Activated B cell treated with CpG ODN at 0.5 μM for 24 hours (primary cell): Measurements from ENCODE around the gene ECI1. TPM values are rescaled to one million over a fixed set of nuclear protein-coding genes. Genes with fewer than 3 reads are reported as not detected.

Experiments used
- ATAC-seq: fragments of 200-7000 bp; cut with Tn5 transposase; one replicate; pipeline ENCODE4 v1.10.0; 2021; ENCODE audit warnings: low read depth, mild to moderate bottlenecking, moderate library complexity
- CTCF ChIA-PET: fragments of 350-600 bp; sonication (Branson Sonifier 250); formaldehyde crosslinking; loops from one replicate; lab custom pipeline; 2021; ENCODE audit warnings: antibody characterized with exemption; lab: Charles Lee
- POLR2A ChIA-PET: fragments of 350-600 bp; sonication (Branson Sonifier 250); formaldehyde crosslinking; loops from one replicate; lab custom pipeline; 2021; ENCODE audit warnings: antibody characterized with exemption; lab: Charles Lee
- DNase-seq: peaks from one replicate; pipeline ENCODE4 v3.0.0; 2022
- H3K27ac Mint-ChIP-seq: one replicate; pipeline ENCODE4 v1.8.0; 2020; ENCODE audit warnings: mixed read lengths
- H3K27me3 Mint-ChIP-seq: one replicate; pipeline ENCODE4 v1.8.0; 2021; ENCODE audit warnings: mixed read lengths
- H3K36me3 Mint-ChIP-seq: one replicate; pipeline ENCODE4 v1.8.0; 2021; ENCODE audit warnings: low read depth, mixed read lengths
- H3K4me1 Mint-ChIP-seq: one replicate; pipeline ENCODE4 v1.8.0; 2021; ENCODE audit warnings: mixed read lengths
- H3K4me3 Mint-ChIP-seq: one replicate; pipeline ENCODE4 v1.8.0; 2020; ENCODE audit warnings: mild to moderate bottlenecking, mixed read lengths
- H3K9me3 Mint-ChIP-seq: one replicate; pipeline ENCODE4 v1.8.0; 2020; ENCODE audit warnings: mixed read lengths
- intact Hi-C: fragments of 100-400 bp; cut with micrococcal nuclease; formaldehyde crosslinking; loops from one replicate; pipeline ENCODE4 v1.15.1; 2024
- total RNA-seq: library from RNA; stranded (reverse); gene quantifications from 2 replicates; pipeline ENCODE4 v1.2.3, GENCODE V29; 2022
- TF ChIP-seq, protein P1 (sequence below): fragments of 200-600 bp; IDR thresholded peaks from one replicate; pipeline ENCODE4 v1.8.0; 2022; ENCODE audit warnings: antibody characterized with exemption, mild to moderate bottlenecking

The ECI1 gene
- total RNA-seq, 1 donor from 2014 or later: 38.1 TPM

DNA sequence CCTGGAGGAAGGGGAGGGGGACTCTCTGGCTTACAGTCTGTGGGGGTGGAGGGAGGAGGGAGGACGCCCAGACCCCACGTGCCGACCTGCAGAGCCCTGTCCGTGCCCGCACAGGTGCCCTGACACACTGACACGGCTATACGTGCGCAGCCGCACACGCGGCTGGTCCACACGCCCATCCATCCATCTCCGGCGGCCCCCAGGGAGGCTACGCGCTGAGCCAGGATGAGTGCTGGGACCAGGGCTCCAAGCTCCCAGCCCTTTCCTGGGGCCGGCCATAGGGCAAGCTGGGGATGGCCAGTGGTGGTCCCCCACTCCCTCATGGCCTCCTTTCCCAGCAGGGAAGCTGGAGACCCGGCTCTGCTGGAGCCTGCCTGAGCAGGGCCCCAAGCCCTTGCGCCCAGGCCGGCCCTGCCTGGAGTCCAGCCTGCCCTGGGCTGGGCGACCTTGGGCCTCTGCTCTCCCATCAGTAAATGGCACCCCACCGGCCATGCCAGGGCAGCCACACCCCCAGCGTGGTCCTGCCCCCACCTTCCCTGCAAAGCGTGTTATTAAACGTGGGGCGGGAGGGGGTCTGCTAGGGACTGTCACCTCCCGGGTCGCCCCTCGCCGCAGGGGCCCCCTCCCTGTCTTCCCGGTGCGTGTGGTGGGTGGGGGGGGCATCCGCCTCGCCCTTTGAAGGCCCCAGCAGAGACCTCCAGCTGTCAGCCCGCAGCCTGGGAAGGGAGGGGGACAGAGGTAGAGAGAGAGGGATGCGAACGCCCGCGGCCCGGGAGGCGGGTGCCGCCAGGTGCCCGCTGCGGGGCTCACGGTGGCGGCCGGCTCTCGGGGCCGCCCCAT lies 55.8 kb downstream of the ECI1 start:
- Mint-ChIP-seq H3K4me1 (peaks cover 8% of the 10 kb centered on the region), H3K36me3 (no peaks in the 10 kb centered on the region), H3K9me3 (no peaks in the 10 kb centered on the region), H3K27ac (no peak overlapping the region), H3K27me3 (peaks cover 21% of the 10 kb centered on the region), H3K4me3 (peak overlapping the region; percentile 52)
- TF ChIP-seq, protein P1, sequence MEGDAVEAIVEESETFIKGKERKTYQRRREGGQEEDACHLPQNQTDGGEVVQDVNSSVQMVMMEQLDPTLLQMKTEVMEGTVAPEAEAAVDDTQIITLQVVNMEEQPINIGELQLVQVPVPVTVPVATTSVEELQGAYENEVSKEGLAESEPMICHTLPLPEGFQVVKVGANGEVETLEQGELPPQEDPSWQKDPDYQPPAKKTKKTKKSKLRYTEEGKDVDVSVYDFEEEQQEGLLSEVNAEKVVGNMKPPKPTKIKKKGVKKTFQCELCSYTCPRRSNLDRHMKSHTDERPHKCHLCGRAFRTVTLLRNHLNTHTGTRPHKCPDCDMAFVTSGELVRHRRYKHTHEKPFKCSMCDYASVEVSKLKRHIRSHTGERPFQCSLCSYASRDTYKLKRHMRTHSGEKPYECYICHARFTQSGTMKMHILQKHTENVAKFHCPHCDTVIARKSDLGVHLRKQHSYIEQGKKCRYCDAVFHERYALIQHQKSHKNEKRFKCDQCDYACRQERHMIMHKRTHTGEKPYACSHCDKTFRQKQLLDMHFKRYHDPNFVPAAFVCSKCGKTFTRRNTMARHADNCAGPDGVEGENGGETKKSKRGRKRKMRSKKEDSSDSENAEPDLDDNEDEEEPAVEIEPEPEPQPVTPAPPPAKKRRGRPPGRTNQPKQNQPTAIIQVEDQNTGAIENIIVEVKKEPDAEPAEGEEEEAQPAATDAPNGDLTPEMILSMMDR: no peak
- ChIA-PET POLR2A (interaction anchor here (0.9 to 5.3 kb wide), 4 partner anchors 40 to 305 kb away, joined by 4 to 26 read pairs (median 10); partner anchors contain the start of genes ECI1, RPS2 and TRAF7), CTCF (interaction anchor here (0.6 to 2.1 kb wide), 8 partner anchors 9 to 307 kb away, joined by 3 to 34 read pairs (median 3); partner anchors contain the start of gene ECI1)
- ATAC-seq (peak; percentile 11), DNase-seq (no peak)
- intact Hi-C loops: loop anchor here (1.0 kb wide), 4 partner anchors 56 to 306 kb away; partner anchors contain the start of genes ABCA3 and ECI1

DNA sequence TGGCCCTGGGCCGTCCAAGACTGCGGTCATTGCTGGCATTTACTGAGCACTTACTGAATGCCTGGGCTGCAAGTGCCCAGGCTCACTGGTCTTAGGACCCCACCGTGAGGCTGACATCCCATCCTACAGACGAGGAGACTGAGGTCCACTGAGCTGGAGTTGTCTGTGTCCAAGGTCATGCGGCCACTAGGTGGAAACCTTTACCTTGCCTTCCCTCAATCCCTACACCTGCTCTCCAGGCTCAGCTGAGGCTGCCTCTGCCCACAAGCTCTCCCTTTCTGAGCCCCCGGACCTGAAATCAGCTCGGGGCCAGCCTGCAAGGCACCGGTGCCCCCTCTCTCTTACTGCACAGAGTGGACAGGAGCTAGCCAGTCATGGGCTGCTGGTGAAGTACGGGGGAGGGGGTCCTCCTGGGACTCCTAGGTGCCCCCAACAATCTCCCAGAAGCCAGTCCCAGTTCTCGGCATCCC lies 56.5 kb downstream of the ECI1 start:
- intact Hi-C loops: loop anchor here (1.0 kb wide), 4 partner anchors 56 to 306 kb away; partner anchors contain the start of genes ABCA3 and ECI1
- TF ChIP-seq, protein P1: no peak
- ATAC-seq (peak; percentile 76), DNase-seq (no peak)
- H3K27me3 Mint-ChIP-seq: peaks cover 19% of the 10 kb centered on the region
- H3K4me1 Mint-ChIP-seq: peaks cover 8% of the 10 kb centered on the region
- H3K9me3 Mint-ChIP-seq: no peaks in the 10 kb centered on the region
- POLR2A ChIA-PET: interaction anchor here (0.6 to 5.3 kb wide), 6 partner anchors 20 to 306 kb away, joined by 3 to 26 read pairs (median 4); partner anchors contain the start of genes ECI1, RPS2 and TRAF7
- H3K36me3 Mint-ChIP-seq: no peaks in the 10 kb centered on the region
- H3K27ac Mint-ChIP-seq: no peak overlapping the region
- CTCF ChIA-PET: interaction anchor here (0.6 to 2.1 kb wide), 8 partner anchors 20 to 308 kb away, joined by 3 to 34 read pairs (median 3); partner anchors contain the start of genes ECI1 and PGP
- peak overlapping the region; percentile 56 for H3K4me3 Mint-ChIP-seq

GRCh38 chr16:2194166-2194834 lies 57.1 kb downstream of the ECI1 start:
- Mint-ChIP-seq H3K27ac (no peak overlapping the region), H3K4me3 (no peak overlapping the region), H3K9me3 (no peaks in the 10 kb centered on the region), H3K4me1 (peaks cover 8% of the 10 kb centered on the region), H3K27me3 (peaks cover 19% of the 10 kb centered on the region), H3K36me3 (no peaks in the 10 kb centered on the region)
- no peak for ATAC-seq
- no peak for DNase-seq
- intact Hi-C loops: no loop called here
- POLR2A ChIA-PET: interaction anchor here (0.6 to 5.3 kb wide), 5 partner anchors 20 to 307 kb away, joined by 3 to 26 read pairs (median 4); partner anchors contain the start of genes ECI1 and TRAF7
- TF ChIP-seq, protein P1: no peak
- CTCF ChIA-PET: interaction anchor here (1.0 to 2.1 kb wide), 6 partner anchors 20 to 307 kb away, joined by 3 to 34 read pairs (median 8); partner anchors contain the start of genes ECI1 and PGP

GRCh38 chr16:2191446-2191706 lies 60.0 kb downstream of the ECI1 start:
- no peaks in the 10 kb centered on the region for H3K36me3 Mint-ChIP-seq
- H3K27ac Mint-ChIP-seq: no peak overlapping the region
- no peak for ATAC-seq
- CTCF ChIA-PET: no interaction called here
- H3K9me3 Mint-ChIP-seq: no peaks in the 10 kb centered on the region
- intact Hi-C loops: no loop called here
- POLR2A ChIA-PET: interaction anchor here (0.6 kb wide), 1 partner anchor 227 kb away, joined by 4 read pairs; no protein-coding TSS in a partner anchor
- TF ChIP-seq, protein P1: no peak
- H3K4me1 Mint-ChIP-seq: peaks cover 8% of the 10 kb centered on the region
- DNase-seq: no peak
- H3K4me3 Mint-ChIP-seq: no peak overlapping the region
- H3K27me3 Mint-ChIP-seq: peaks cover 9% of the 10 kb centered on the region
